Panc1 (cell line): ENCODE data around the gene MTMR8.

Experiments used
- SIN3A ChIP-seq: IDR thresholded peaks from 2 replicates; pipeline ENCODE4 v1.6.1; 2012; ENCODE audit warnings: low read depth, mild to moderate bottlenecking, low read length, moderate library complexity, borderline replicate concordance; ENCODE audit not compliant: insufficient read depth
- TCF7L2 ChIP-seq: IDR thresholded peaks from 2 replicates; pipeline ENCODE4 v1.6.1; 2011; ENCODE audit warnings: mild to moderate bottlenecking, low read depth, low read length, inconsistent platforms
- TF ChIP-seq, protein P1 (sequence below): fragments of 450-650 bp; IDR thresholded peaks from 2 replicates; pipeline ENCODE4 v1.5.1; 2017; ENCODE audit warnings: mild to moderate bottlenecking

DNA sequence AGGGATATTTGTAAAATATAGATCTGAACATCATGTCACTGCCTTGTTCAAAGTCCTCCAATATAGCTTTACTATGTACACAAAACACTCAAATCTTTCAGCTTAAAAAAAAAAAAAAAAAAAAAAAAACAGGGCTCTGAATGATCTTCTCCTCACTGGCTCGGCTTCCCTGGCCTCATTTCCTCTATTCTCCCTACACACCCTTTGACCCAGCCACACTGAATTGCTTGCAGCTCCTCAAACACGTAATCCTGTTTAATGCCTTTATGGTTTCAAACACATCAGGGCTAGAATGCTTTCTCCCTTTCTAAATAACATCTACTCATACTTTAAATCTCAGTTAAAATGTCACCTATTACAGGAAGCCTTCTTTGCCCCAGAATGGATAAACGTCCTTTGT is 60.8 kb downstream of the MTMR8 start:
- TF ChIP-seq, protein P1, sequence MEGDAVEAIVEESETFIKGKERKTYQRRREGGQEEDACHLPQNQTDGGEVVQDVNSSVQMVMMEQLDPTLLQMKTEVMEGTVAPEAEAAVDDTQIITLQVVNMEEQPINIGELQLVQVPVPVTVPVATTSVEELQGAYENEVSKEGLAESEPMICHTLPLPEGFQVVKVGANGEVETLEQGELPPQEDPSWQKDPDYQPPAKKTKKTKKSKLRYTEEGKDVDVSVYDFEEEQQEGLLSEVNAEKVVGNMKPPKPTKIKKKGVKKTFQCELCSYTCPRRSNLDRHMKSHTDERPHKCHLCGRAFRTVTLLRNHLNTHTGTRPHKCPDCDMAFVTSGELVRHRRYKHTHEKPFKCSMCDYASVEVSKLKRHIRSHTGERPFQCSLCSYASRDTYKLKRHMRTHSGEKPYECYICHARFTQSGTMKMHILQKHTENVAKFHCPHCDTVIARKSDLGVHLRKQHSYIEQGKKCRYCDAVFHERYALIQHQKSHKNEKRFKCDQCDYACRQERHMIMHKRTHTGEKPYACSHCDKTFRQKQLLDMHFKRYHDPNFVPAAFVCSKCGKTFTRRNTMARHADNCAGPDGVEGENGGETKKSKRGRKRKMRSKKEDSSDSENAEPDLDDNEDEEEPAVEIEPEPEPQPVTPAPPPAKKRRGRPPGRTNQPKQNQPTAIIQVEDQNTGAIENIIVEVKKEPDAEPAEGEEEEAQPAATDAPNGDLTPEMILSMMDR: no peak
- no peak for TF ChIP-seq TCF7L2
- TF ChIP-seq SIN3A: no peak
